H1 (cell line): ENCODE results near the gene NOP16. TPM values are rescaled to one million over a fixed set of nuclear protein-coding genes. Genes with fewer than 3 reads are reported as not detected.

Source experiments
- CTCF ChIA-PET: fragments of 300-600 bp; sonication (Branson Sonifier 250); formaldehyde crosslinking; loops from one replicate; lab custom pipeline; 2021; ENCODE audit not compliant: partially characterized antibody; lab: Charles Lee
- POLR2A ChIA-PET: fragments of 300-600 bp; sonication (Branson Sonifier 250); formaldehyde crosslinking; loops from one replicate; lab custom pipeline; 2021; ENCODE audit warnings: inconsistent platforms; ENCODE audit not compliant: partially characterized antibody; lab: Charles Lee
- DNase-seq, 2 experiments: peaks; one replicate each; pipeline versions ENCODE4 v3.0.0 to v3.0.0-alpha.2; 2010 to 2022; ENCODE audit warnings: low spot score in 2 of 2, low read depth in 1 of 2, mixed read lengths in 1 of 2
- FAIRE-seq: peaks from 2 replicates; lab custom pipeline; 2011; peaks lifted over from hg19 to GRCh38; lab: Jason Lieb, UNC
- H2AFZ ChIP-seq: 2 replicates; pipeline ENCODE4 v1.8.1; 2012; ENCODE audit warnings: low read length, inconsistent platforms
- H2AK5ac ChIP-seq: 2 replicates; pipeline ENCODE4 v1.6.1; 2013; ENCODE audit warnings: low read depth, low read length
- H2BK120ac ChIP-seq: replicated peaks from 2 replicates; pipeline ENCODE3; 2013; ENCODE audit warnings: low read depth, low read length, inconsistent platforms
- H2BK12ac ChIP-seq: 2 replicates; pipeline ENCODE4 v1.6.1; 2013; ENCODE audit warnings: low read depth, low read length
- H2BK15ac ChIP-seq: 2 replicates; pipeline ENCODE4 v1.6.1; 2013; ENCODE audit warnings: low read length
- H2BK20ac ChIP-seq: 2 replicates; pipeline ENCODE4 v1.6.1; 2013; ENCODE audit warnings: low read length
- H2BK5ac ChIP-seq: 2 replicates; pipeline ENCODE4 v1.6.1; 2013; ENCODE audit warnings: low read depth, low read length
- H3K14ac ChIP-seq: 2 replicates; pipeline ENCODE4 v1.6.1; 2013; ENCODE audit warnings: inconsistent platforms; ENCODE audit not compliant: insufficient read length
- H3K18ac ChIP-seq: 2 replicates; pipeline ENCODE4 v1.6.1; 2013; ENCODE audit warnings: low read length; ENCODE audit errors: extremely low read depth
- H3K23ac ChIP-seq: 2 replicates; pipeline ENCODE4 v1.6.1; 2013; ENCODE audit warnings: inconsistent platforms; ENCODE audit not compliant: insufficient read length
- H3K23me2 ChIP-seq: 2 replicates; pipeline ENCODE4 v1.6.1; 2013; ENCODE audit warnings: low read depth, low read length
- H3K27ac ChIP-seq: 2 replicates; pipeline ENCODE4 v1.6.1; 2011; ENCODE audit warnings: low read depth, low read length, inconsistent platforms
- H3K27me3 ChIP-seq, 4 experiments: replicated peaks in 1 of 4; 1 replicate in 1 of 4; 2 replicates in 3 of 4; pipeline versions ENCODE4 v1.6.1 to v1.8.1; 2011 to 2013; ENCODE audit warnings: low read length in 3 of 4, mild to moderate bottlenecking in 3 of 4, inconsistent platforms in 2 of 4, mixed read lengths in 2 of 4, moderate library complexity in 1 of 4; ENCODE audit not compliant: control insufficient read depth in 3 of 4, insufficient read depth in 3 of 4; ENCODE audit errors: extremely low read depth in 1 of 4
- H3K36me3 ChIP-seq, 4 experiments: 2 replicates each; pipeline versions ENCODE4 v1.6.1 to v1.8.1; 2011 to 2013; ENCODE audit warnings: mild to moderate bottlenecking in 4 of 4, low read length in 3 of 4, moderate library complexity in 2 of 4, control low read depth in 1 of 4, inconsistent platforms in 1 of 4; ENCODE audit not compliant: insufficient read depth in 4 of 4, control insufficient read depth in 2 of 4
- H3K4ac ChIP-seq: replicated peaks from 2 replicates; pipeline ENCODE3; 2013; ENCODE audit warnings: low read length, low read depth, mixed read lengths, inconsistent platforms; ENCODE audit not compliant: insufficient read length
- H3K4me1 ChIP-seq, 4 experiments: replicated peaks in 1 of 4; 1 replicate in 1 of 4; 2 replicates in 3 of 4; pipeline versions ENCODE4 v1.6.1 to v1.8.1; 2011 to 2013; ENCODE audit warnings: low read length in 3 of 4, inconsistent platforms in 2 of 4, mixed read lengths in 1 of 4; ENCODE audit not compliant: insufficient read depth in 4 of 4, control insufficient read depth in 3 of 4
- H3K4me2 ChIP-seq, 2 experiments: 2 replicates each; pipeline versions ENCODE4 v1.6.1 to v1.8.1; 2011 to 2013; ENCODE audit warnings: low read depth in 2 of 2, low read length in 2 of 2, control low read depth in 1 of 2, inconsistent platforms in 1 of 2, mild to moderate bottlenecking in 1 of 2; ENCODE audit not compliant: insufficient read depth in 1 of 2
- H3K4me3 ChIP-seq, 4 experiments: fragments of 200-600, 300-600 bp in 1 of 4; sonication (generic), shearing (Covaris generic), sonication (Bioruptor Twin) in 1 of 4; 2 replicates each; pipeline versions ENCODE4 v1.5.1 to v1.8.1; 2011 to 2016; ENCODE audit warnings: low read length in 4 of 4, low read depth in 3 of 4, control low read depth in 2 of 4, inconsistent platforms in 2 of 4, mild to moderate bottlenecking in 2 of 4, mixed read lengths in 1 of 4, moderate library complexity in 1 of 4; ENCODE audit not compliant: insufficient read depth in 2 of 4; ENCODE audit errors: extremely low read depth in 1 of 4
- H3K56ac ChIP-seq: replicated peaks from 2 replicates; pipeline ENCODE3; 2013; ENCODE audit warnings: low read depth, mild to moderate bottlenecking, mixed read lengths, low read length, inconsistent platforms; ENCODE audit not compliant: insufficient read length
- H3K79me1 ChIP-seq: 2 replicates; pipeline ENCODE4 v1.6.1; 2013; ENCODE audit warnings: low read depth, low read length, control low read depth
- H3K79me2 ChIP-seq, 2 experiments: 2 replicates each; pipeline versions ENCODE4 v1.6.1 to v1.8.1; 2012 to 2013; ENCODE audit warnings: low read length in 2 of 2, mild to moderate bottlenecking in 2 of 2, inconsistent platforms in 1 of 2; ENCODE audit not compliant: insufficient read depth in 2 of 2, control insufficient read depth in 1 of 2
- H3K9ac ChIP-seq, 4 experiments: replicated peaks in 1 of 4; 1 replicate in 1 of 4; 2 replicates in 3 of 4; pipeline versions ENCODE4 v1.6.1 to v1.8.1; 2011 to 2013; ENCODE audit warnings: low read depth in 3 of 4, low read length in 3 of 4, control low read depth in 2 of 4, mild to moderate bottlenecking in 2 of 4, moderate library complexity in 2 of 4, inconsistent platforms in 1 of 4; ENCODE audit errors: extremely low read depth in 1 of 4
- H3K9me3 ChIP-seq, 2 experiments: 2 replicates each; pipeline versions ENCODE4 v1.6.1 to v1.8.1; 2012 to 2013; ENCODE audit warnings: mild to moderate bottlenecking in 2 of 2, moderate library complexity in 2 of 2, control low read depth in 1 of 2, inconsistent platforms in 1 of 2, low read depth in 1 of 2, low read length in 1 of 2, mixed read lengths in 1 of 2; ENCODE audit not compliant: insufficient read depth in 2 of 2
- H4K20me1 ChIP-seq, 2 experiments: replicated peaks in 1 of 2; 2 replicates each; pipeline versions ENCODE3 to v1.8.1; 2011 to 2013; ENCODE audit warnings: inconsistent platforms in 2 of 2, low read length in 2 of 2, mild to moderate bottlenecking in 1 of 2; ENCODE audit not compliant: insufficient read depth in 2 of 2, control insufficient read depth in 1 of 2
- H4K5ac ChIP-seq: 2 replicates; pipeline ENCODE4 v1.6.1; 2013; ENCODE audit warnings: low read length, low read depth, mixed read lengths, inconsistent platforms; ENCODE audit not compliant: insufficient read length
- H4K8ac ChIP-seq: 2 replicates; pipeline ENCODE4 v1.8.0; 2013; ENCODE audit warnings: mild to moderate bottlenecking, moderate library complexity, low read length, inconsistent platforms; ENCODE audit not compliant: insufficient read depth; ENCODE audit errors: extremely low read depth
- H4K91ac ChIP-seq: replicated peaks from 2 replicates; pipeline ENCODE3; 2013; ENCODE audit warnings: low read length, mixed read lengths, inconsistent platforms; ENCODE audit not compliant: insufficient read length
- ASH2L ChIP-seq: fragments of 200-600, 300-600 bp; sonication (generic); IDR thresholded peaks from one replicate; pipeline ENCODE4 v1.7.1; 2017; ENCODE audit warnings: low read length
- BRCA1 ChIP-seq: IDR thresholded peaks from 2 replicates; pipeline ENCODE4 v1.6.1; 2012; ENCODE audit warnings: low read depth, low read length, improper control_type of control experiment
- CBX5 ChIP-seq: fragments of 300-800, 300-1000 bp; sonication (generic); IDR thresholded peaks from 2 replicates; pipeline ENCODE4 v1.7.1; 2016; ENCODE audit warnings: antibody characterized with exemption, low read length, low read depth
- CREB1 ChIP-seq: IDR thresholded peaks from 2 replicates; pipeline ENCODE4 v1.6.1; 2012; ENCODE audit warnings: inconsistent platforms
- FOSL1 ChIP-seq: IDR thresholded peaks from 2 replicates; pipeline ENCODE4 v1.6.1; 2011; ENCODE audit warnings: mild to moderate bottlenecking, low read depth, low read length, moderate library complexity; ENCODE audit not compliant: insufficient read depth
- GABPA ChIP-seq: IDR thresholded peaks from 2 replicates; pipeline ENCODE4 v1.6.1; 2011; ENCODE audit warnings: mild to moderate bottlenecking, low read length, moderate library complexity, borderline replicate concordance; ENCODE audit not compliant: insufficient read depth
- GTF2F1 ChIP-seq: IDR thresholded peaks from 2 replicates; pipeline ENCODE4 v1.6.1; 2012; ENCODE audit warnings: low read depth, low read length, improper control_type of control experiment, borderline replicate concordance
- HDAC6 ChIP-seq: IDR thresholded peaks from one replicate; pipeline ENCODE4 v1.7.1; 2012; ENCODE audit warnings: low read depth, mild to moderate bottlenecking, inconsistent platforms, low read length, moderate library complexity
- JUN ChIP-seq: IDR thresholded peaks from 2 replicates; pipeline ENCODE4 v1.6.1; 2011; ENCODE audit warnings: low read depth, mild to moderate bottlenecking, improper control_type of control experiment, low read length
- KDM1A ChIP-seq: fragments of 200-600, 300-600 bp; sonication (generic); IDR thresholded peaks from 2 replicates; pipeline ENCODE4 v1.7.1; 2016; ENCODE audit warnings: mild to moderate bottlenecking, low read length, borderline replicate concordance
- RAD21 ChIP-seq, 2 experiments: IDR thresholded peaks in 1 of 2; conservative IDR thresholded peaks in 1 of 2; 2 replicates each; pipeline ENCODE4 v1.6.1; 2011; ENCODE audit warnings: low read depth in 2 of 2, low read length in 2 of 2, improper control_type of control experiment in 1 of 2, inconsistent platforms in 1 of 2, mild to moderate bottlenecking in 1 of 2, moderate library complexity in 1 of 2
- SAP30 ChIP-seq: fragments of 300-600 bp; sonication (generic); IDR thresholded peaks from 2 replicates; pipeline ENCODE4 v1.7.1; 2012; ENCODE audit warnings: low read length, moderate library complexity, mild to moderate bottlenecking, inconsistent platforms; ENCODE audit not compliant: insufficient read depth, insufficient replicate concordance
- SUZ12 ChIP-seq: fragments of 200-600 bp; sonication (generic); IDR thresholded peaks from 2 replicates; pipeline ENCODE4 v1.6.1; 2012; ENCODE audit warnings: mild to moderate bottlenecking, inconsistent platforms, low read length, moderate library complexity, mixed read lengths
- TAF1 ChIP-seq: IDR thresholded peaks from 2 replicates; pipeline ENCODE4 v1.6.1; 2011; ENCODE audit warnings: mild to moderate bottlenecking, low read depth, low read length
- YY1 ChIP-seq: IDR thresholded peaks from 2 replicates; pipeline ENCODE4 v1.6.1; 2011; ENCODE audit warnings: low read depth, mild to moderate bottlenecking, low read length
- WGBS, 2 experiments: shearing (Covaris generic) in 1 of 2; methylation state at CpG; one replicate each; pipeline versions ENCODE4 v1.1.6 to v1.1.7; 2013 to 2015; ENCODE audit warnings: low lambda C conversion rate in 2 of 2, mixed read lengths in 2 of 2, inconsistent platforms in 1 of 2, low coverage in 1 of 2, missing lambda C conversion rate in 1 of 2; ENCODE audit not compliant: insufficient replicate concordance in 2 of 2, insufficient coverage in 1 of 2, insufficient read length in 1 of 2; ENCODE audit errors: extremely low coverage in 1 of 2, missing lambda C conversion rate in 1 of 2; 5-methylcytosine and 5-hydroxymethylcytosine counted together
- polyA plus RNA-seq, 7 experiments: library from polyadenylated mRNA; depleted of rRNA in 3 of 7; stranded (reverse) in 5 of 7; unstranded in 2 of 7; fragments of >200 nt in 5 of 7; fragments of 200-250 nt in 2 of 7; gene quantifications; 1 replicate in 5 of 7; 2 replicates in 1 of 7; 4 replicates in 1 of 7; pipeline versions ENCODE4 v1.2.1 to v1.2.3, GENCODE V29; 2011 to 2013; ENCODE audit warnings: missing spikeins in 2 of 7, mixed read lengths in 2 of 7
- total RNA-seq: library from RNA; stranded (reverse); fragmentation: NEBNext Ultra II Directional; extraction: Animal tissue kit (Norgen Biotek cat#: 25700); gene quantifications from 2 replicates; pipeline ENCODE4 v1.2.1, GENCODE V29; 2021

NOP16 gene
- total and polyA plus RNA-seq, 2 of the 8 experiments (the other 6 are each of a cell fraction or from before 2014, with no cell fraction given): 46.9 to 65.2 TPM

- no peak overlapping the region for H2BK15ac ChIP-seq
- H4K20me1 ChIP-seq: peaks cover 3 to 4% of the 10 kb centered on the region in 2 experiments
- peaks cover 18 to 36% (median 28%) of the 10 kb centered on the region in 4 experiments; a peak in 7 of 8 replicates for H3K36me3 ChIP-seq
- no peak overlapping the region for H3K18ac ChIP-seq
- H2AFZ ChIP-seq: no peak overlapping the region
- H2BK5ac ChIP-seq: no peak overlapping the region
- no peak overlapping the region for H3K14ac ChIP-seq
- H2BK120ac ChIP-seq: no peak overlapping the region
- H3K23ac ChIP-seq: no peak overlapping the region
- H3K4ac ChIP-seq: no peak overlapping the region
- TF ChIP-seq SAP30 (no peak), TAF1 (no peak), GABPA (no peak), GTF2F1 (no peak), FOSL1 (no peak), HDAC6 (no peak), CBX5 (no peak), SUZ12 (no peak), YY1 (no peak), ASH2L (no peak), BRCA1 (no peak), RAD21 (IDR thresholded peaks at IDR 0.05 in 1 of 2, conservative IDR thresholded peaks at IDR 0.05 in 1 of 2; ENCODE audit: low read depth in 2 of 2, low read length in 2 of 2) (no peak), CREB1 (no peak), JUN (no peak), KDM1A (no peak)
- peaks cover 2% of the 10 kb centered on the region; the same call in 1 of the 2 replicates for H3K23me2 ChIP-seq
- no peak overlapping the region for H3K4me3 ChIP-seq
- H2BK20ac ChIP-seq: no peak overlapping the region
- ChIA-PET POLR2A (interaction anchor here (0.6 to 2.5 kb wide), 2 partner anchors 75 to 156 kb away, joined by 4 to 7 read pairs; no protein-coding TSS in a partner anchor), CTCF (interaction anchor here (0.9 kb wide), 1 partner anchor 60 kb away, joined by 3 read pairs; no protein-coding TSS in a partner anchor)
- DNase-seq (no peak), FAIRE-seq (no peak)
- H2AK5ac ChIP-seq: no peak overlapping the region
- H3K27me3 ChIP-seq: no peaks in the 10 kb centered on the region
- no peaks in the 10 kb centered on the region for H3K79me2 ChIP-seq
- no peak overlapping the region for H4K5ac ChIP-seq
- no peak overlapping the region for H3K4me2 ChIP-seq
- H3K27ac ChIP-seq: no peak overlapping the region
- H4K91ac ChIP-seq: no peak overlapping the region
- H3K79me1 ChIP-seq: no peaks in the 10 kb centered on the region
- 91% methylated on average over 3 of the region's 3 CpGs; no CpG with 5 or more reads in 1 of the 2 experiments for WGBS, 2 experiments
- H3K9me3 ChIP-seq: no peaks in the 10 kb centered on the region
- no peak overlapping the region for H3K56ac ChIP-seq
- H3K4me1 ChIP-seq: no peaks in the 10 kb centered on the region
- no peak overlapping the region for H4K8ac ChIP-seq
- H3K9ac ChIP-seq: no peak overlapping the region
- H2BK12ac ChIP-seq: no peak overlapping the region
Observed at GRCh38 chr5:176379881-176380280, 8.5 kb downstream of the NOP16 start.
